Thoracic aorta (tissue), 2 donors: Measurements from ENCODE around the gene STAB2. TPM values are rescaled to one million over a fixed set of nuclear protein-coding genes. Genes with fewer than 3 reads are reported as not detected.

Experiments
- ATAC-seq: fragments of 150-250 bp; one replicate; pipeline ENCODE4 v1.8.0; 2017; ENCODE audit warnings: low read depth; ENCODE audit not compliant: insufficient number of reproducible peaks, low FRiP score
- DNase-seq: peaks from one replicate; pipeline ENCODE4 v3.0.0-alpha.2; 2020; ENCODE audit warnings: low spot score
- H3K27ac ChIP-seq, 2 donors: fragments of 200-600 bp; sonication (generic); 1 replicate in 1 of 2; 2 replicates in 1 of 2; pipeline ENCODE4 v1.5.1; 2016; ENCODE audit warnings: mild to moderate bottlenecking in 2 of 2, moderate library complexity in 2 of 2
- H3K27me3 ChIP-seq: fragments of 200-600 bp; sonication (generic); replicated peaks from 2 replicates; pipeline ENCODE4 v1.6.0; 2016; ENCODE audit warnings: mild to moderate bottlenecking; ENCODE audit not compliant: insufficient read depth
- H3K36me3 ChIP-seq: fragments of 200-600 bp; sonication (generic); one replicate; pipeline ENCODE4 v1.5.1; 2016
- H3K4me1 ChIP-seq, 2 donors: fragments of 200-600 bp; sonication (generic); 1 replicate in 1 of 2; 2 replicates in 1 of 2; pipeline versions ENCODE4 v1.5.1 to v1.6.0; 2016; ENCODE audit warnings: low read depth in 2 of 2, mild to moderate bottlenecking in 1 of 2; ENCODE audit not compliant: control insufficient read depth in 1 of 2
- H3K4me3 ChIP-seq: fragments of 200-600 bp; sonication (generic); 2 replicates; pipeline ENCODE4 v1.5.1; 2016; ENCODE audit warnings: mild to moderate bottlenecking
- H3K9me3 ChIP-seq: fragments of 200-600 bp; sonication (generic); 2 replicates; pipeline ENCODE4 v1.5.1; 2016
- total RNA-seq, 2 donors: library from RNA; depleted of rRNA; stranded (reverse); fragments of >200 nt; gene quantifications; one replicate each; pipeline versions ENCODE4 v1.1.0 to v1.2.3, GENCODE V29; 2016
- TF ChIP-seq, protein P1 (sequence below): fragments of 200-600 bp; sonication (generic); IDR thresholded peaks from one replicate; pipeline ENCODE4 v1.5.1; 2019; ENCODE audit warnings: antibody characterized with exemption

Gene STAB2
- total RNA-seq, 2 donors from 2014 or later, result not detected

DNA sequence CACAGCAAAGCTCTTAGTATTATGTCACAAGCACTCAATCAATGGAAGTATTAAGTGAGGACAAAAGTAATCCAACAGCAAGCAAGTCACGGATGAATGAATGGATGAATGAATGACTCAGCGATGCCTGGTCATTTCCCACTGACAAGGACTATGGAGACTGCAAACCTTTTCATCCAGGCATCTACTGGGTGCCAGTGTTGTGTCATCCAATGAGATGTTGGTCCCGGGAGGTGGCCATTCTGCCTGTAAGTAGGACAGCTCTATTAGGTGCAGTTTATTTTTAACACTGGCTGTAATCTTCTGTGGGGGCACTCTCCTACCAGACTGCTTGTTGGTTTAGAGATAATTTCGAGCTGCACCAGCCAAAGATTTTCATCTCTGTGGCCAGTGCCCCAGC lies 39.4 kb downstream of the STAB2 start:
- Histone ChIP-seq H3K4me3 (no peak overlapping the region), H3K27ac (no peak overlapping the region), H3K9me3 (no peaks in the 10 kb centered on the region), H3K27me3 (no peaks in the 10 kb centered on the region), H3K36me3 (no peaks in the 10 kb centered on the region), H3K4me1 (peaks cover 0 to 11% of the 10 kb centered on the region in 2 donors)
- DNase-seq, result peak; percentile 41
- ATAC-seq, result peak; percentile 93
- TF ChIP-seq, protein P1, sequence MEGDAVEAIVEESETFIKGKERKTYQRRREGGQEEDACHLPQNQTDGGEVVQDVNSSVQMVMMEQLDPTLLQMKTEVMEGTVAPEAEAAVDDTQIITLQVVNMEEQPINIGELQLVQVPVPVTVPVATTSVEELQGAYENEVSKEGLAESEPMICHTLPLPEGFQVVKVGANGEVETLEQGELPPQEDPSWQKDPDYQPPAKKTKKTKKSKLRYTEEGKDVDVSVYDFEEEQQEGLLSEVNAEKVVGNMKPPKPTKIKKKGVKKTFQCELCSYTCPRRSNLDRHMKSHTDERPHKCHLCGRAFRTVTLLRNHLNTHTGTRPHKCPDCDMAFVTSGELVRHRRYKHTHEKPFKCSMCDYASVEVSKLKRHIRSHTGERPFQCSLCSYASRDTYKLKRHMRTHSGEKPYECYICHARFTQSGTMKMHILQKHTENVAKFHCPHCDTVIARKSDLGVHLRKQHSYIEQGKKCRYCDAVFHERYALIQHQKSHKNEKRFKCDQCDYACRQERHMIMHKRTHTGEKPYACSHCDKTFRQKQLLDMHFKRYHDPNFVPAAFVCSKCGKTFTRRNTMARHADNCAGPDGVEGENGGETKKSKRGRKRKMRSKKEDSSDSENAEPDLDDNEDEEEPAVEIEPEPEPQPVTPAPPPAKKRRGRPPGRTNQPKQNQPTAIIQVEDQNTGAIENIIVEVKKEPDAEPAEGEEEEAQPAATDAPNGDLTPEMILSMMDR, result peak; percentile 28

DNA sequence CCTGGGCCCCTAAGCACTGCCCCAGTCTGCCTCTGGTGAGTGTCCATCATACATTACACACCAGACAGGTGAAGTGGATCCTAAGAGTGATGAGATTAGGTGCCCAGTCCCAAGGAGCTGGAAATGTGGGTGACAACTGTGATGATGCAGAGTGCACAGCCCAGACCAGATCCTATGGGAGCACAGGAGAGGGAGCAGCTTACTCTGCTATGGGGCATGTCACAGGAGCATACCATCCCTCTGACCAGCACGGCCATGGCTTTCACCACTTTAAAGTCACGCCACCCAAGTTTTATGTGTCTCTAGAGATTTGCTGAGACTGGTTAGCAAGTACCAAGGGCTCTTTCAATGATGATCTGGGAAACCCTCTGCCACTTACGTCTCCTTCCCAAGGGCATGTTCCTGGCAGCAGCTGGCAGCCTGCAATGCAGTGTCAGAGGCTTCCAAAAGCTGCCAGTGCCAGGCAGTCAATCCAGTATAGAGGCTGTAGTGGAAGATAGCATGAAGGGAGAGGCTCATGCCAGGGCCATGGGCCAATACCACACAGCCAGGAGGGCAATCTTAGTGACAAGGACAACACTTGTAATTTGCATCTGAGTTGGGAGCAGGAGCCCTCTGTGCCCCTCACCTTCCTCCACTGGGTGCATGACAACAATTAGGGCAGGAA lies 40.2 kb downstream of the STAB2 start:
- Histone ChIP-seq H3K4me1 (peaks cover 0 to 11% of the 10 kb centered on the region in 2 donors), H3K36me3 (no peaks in the 10 kb centered on the region), H3K9me3 (peaks cover 3% of the 10 kb centered on the region), H3K27ac (no peak overlapping the region), H3K27me3 (no peaks in the 10 kb centered on the region), H3K4me3 (no peak overlapping the region)
- TF ChIP-seq, protein P1, result no peak
- ATAC-seq (no peak), DNase-seq (no peak)

DNA sequence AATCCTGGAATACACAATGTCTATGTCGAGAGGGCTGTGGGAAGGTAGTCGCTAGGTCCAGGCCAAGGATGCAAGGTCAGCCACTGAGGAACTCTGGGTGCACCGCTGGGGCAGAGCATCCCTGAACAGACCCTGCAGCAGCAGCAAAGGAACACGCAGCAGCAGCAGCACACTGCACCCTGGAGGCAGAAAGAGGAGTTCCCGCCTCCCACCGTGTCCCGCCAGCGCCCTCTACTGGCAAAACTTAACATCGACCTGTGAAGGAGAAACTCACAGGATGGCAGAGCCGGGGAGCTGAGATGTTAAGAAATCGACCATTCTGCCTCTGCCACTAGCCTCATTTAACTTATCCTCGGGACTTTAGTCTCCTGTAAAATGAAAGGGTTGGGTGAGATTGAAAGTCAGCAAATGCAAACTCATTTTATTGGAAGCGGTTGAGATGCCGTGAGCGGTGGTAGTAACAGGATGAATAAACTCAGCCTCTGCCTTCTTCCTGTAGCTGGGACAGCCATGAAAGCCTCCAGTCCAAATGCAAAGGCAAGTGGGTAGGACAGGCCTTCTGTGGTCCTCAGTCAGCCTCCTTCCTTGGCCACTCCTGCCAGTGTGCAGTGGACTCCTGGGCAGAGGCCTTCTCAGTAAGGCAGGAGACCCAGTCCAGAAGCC lies 45.6 kb downstream of the STAB2 start:
- DNase-seq (no peak), ATAC-seq (no peak)
- TF ChIP-seq, protein P1, result peak; percentile 18

DNA sequence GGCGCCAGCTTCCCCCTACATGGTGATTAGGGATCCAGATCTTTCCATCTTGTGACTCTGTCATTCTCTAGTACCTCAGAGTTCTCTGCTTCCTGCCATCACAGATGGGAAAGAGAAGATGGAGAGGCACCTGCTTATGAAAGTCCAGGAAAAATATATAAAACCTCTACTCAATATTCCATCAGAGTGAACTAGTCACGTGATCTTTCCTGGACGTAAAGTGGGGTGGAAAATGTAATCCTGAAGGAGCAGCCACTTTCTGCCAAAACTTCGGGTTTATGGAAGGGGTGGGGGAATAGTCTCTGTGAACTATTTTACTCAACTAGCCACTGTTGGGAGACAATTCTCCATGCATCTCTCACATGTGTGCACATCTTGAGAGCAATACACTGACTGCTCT lies 47.7 kb downstream of the STAB2 start:
- TF ChIP-seq, protein P1, result no peak
- ATAC-seq, result no peak

More for the DNA sequence above, 45.6 kb downstream of the STAB2 start:
- Histone ChIP-seq H3K4me1 (peaks cover 0 to under 1% of the 10 kb centered on the region in 2 donors), H3K4me3 (no peak overlapping the region), H3K9me3 (peaks cover 12% of the 10 kb centered on the region), H3K36me3 (no peaks in the 10 kb centered on the region), H3K27me3 (no peaks in the 10 kb centered on the region), H3K27ac (no peak overlapping the region)

DNA sequence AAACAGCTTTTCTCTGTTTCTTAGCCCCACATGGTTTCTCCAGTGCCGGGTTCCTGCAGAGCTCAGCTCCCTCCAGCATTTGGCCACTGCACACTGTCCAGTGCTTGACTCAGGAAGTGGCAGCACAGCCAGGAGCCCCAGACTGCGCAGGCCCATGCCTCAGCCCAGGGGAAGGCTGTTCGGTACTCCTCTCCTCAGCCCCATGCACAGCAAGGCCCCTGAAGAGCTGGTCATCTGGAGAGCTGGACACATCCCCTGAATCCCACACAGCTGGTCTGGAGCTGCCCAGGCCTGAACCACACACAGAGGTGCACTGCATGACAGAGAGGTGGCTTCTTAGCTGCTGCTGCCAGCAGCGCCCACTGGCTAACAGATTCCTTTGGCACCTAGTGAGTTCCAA lies 48.3 kb downstream of the STAB2 start:
- Histone ChIP-seq H3K4me3 (no peak overlapping the region), H3K9me3 (peaks cover 12% of the 10 kb centered on the region), H3K36me3 (no peaks in the 10 kb centered on the region), H3K4me1 (no peaks in the 10 kb centered on the region), H3K27ac (no peak overlapping the region), H3K27me3 (no peaks in the 10 kb centered on the region)
- DNase-seq (no peak), ATAC-seq (no peak)
- TF ChIP-seq, protein P1, result no peak

More for the DNA sequence above, 47.7 kb downstream of the STAB2 start:
- peaks cover 12% of the 10 kb centered on the region for H3K9me3 ChIP-seq
- no peaks in the 10 kb centered on the region for H3K36me3 ChIP-seq
- no peaks in the 10 kb centered on the region for H3K4me1 ChIP-seq
- H3K27me3 ChIP-seq, result no peaks in the 10 kb centered on the region
- no peak overlapping the region for H3K27ac ChIP-seq
- H3K4me3 ChIP-seq, result no peak overlapping the region
- DNase-seq, result no peak
